Measurements from ENCODE around the gene KIAA2012.

The KIAA2012 gene

GRCh38 chr2:202072737-202073401, at the start of gene KIAA2012:
Gene KIAA2012, plus strand, starts transcription at chr2:202073255. Its CDS starts 373 bp downstream, at chr2:202073628.
- no peak for DNase-seq (ENCODE audit: low spot score)

DNA sequence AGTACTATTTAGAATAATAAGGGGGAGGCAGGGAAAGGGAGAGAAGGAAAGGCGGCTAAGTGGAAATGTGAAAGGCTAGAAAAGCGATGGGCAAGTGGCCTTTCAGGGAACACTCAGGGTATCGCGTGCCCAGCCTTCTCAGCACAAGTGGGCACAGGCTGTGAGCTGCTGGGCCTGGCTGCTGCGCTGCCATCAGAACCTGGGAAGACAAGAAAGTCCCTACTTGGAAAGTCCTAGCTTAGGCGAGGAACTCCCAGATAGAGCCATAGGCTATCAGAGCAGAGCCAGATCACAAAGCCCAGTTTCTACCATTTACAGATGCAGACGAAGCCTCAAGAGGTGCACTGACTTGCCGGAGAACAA, 49.2 kb upstream of the KIAA2012 start:
- no peak for DNase-seq (ENCODE audit: low spot score)

GRCh38 chr2:202024871-202025270, 48.2 kb upstream of the KIAA2012 start:
- no peak for DNase-seq (ENCODE audit: low spot score)

GRCh38 chr2:202025816-202026215, 47.2 kb upstream of the KIAA2012 start:
- DNase-seq (ENCODE audit: low spot score), result no peak

DNA sequence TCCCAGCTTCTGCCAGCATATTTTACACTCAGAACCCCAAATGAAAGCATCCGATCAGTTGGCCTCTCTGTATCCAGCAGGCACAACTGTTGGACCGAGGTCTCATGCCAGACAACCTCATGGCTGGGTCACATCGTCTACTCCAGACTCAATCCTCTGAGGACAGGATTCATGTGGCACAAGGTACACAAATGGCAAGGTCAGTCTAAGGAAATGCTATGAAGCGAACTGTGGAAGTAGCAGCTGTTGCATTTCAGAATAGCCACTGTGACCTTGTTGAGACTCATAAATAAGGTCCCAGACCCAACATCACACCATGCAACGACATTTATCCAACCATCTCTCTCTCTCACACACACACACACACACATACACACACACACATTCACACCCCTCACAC, 46.5 kb upstream of the KIAA2012 start:
- DNase-seq (ENCODE audit: low spot score), result no peak

DNA sequence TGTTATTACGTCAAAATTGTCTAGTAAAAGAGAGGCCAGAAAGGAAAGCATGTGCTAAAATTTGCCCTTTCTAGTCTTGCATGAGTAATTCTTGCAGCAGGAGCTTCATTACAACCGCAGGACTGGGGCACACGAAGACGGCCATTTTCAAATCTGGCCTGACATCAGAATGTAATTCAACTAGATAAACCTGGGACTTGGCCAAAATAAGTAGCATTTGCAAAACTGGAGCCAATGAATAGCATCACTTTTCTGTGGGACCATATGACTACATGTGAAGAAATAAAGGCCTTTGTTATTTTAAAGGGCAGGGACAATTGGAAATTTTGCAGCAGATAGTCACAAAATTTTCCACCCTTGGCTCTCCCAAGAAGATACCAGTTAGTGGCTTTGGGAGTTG, 42.4 kb upstream of the KIAA2012 start:
- DNase-seq (ENCODE audit: low spot score), result no peak

- DNase-seq (ENCODE audit: low spot score), result no peak
These were observed 41.7 kb upstream of the KIAA2012 start for GRCh38 chr2:202031246-202031951.

DNA sequence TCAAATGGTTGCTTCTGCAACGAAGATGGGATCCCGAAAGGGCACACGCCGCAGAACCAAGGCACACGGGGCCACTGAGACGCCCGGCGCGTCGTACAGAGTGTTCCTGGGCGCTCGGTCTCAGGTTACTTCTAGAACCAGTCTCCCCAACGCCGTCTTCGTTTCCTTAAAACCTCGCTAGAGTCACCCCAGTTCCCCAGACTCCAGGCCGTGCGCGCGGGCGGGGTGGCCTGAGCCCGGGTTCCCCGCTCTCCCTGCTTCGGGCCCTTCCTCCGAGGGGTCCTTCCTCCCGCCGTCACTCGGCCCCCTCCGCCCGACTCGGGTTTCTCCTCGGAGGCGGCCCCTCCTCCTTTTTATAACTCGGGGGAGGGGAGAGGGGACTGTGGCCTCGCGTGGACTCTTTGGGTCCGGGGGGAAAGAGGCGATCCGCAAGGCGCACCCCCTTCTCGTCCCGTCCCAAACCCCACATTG, 40.2 kb upstream of the KIAA2012 start:
- DNase-seq (ENCODE audit: low spot score), result no peak

- DNase-seq (ENCODE audit: low spot score), result peak; percentile 73
These were observed 39.5 kb upstream of the KIAA2012 start, which contains the start of gene FZD7 for GRCh38 chr2:202033317-202034248. Gene FZD7, plus strand, starts transcription at chr2:202033855. Its CDS starts 793 bp downstream, at chr2:202034648.

GRCh38 chr2:202034249-202035088, 38.6 kb upstream of the KIAA2012 start:
- DNase-seq (ENCODE audit: low spot score), result no peak

GRCh38 chr2:202035089-202035940, 37.7 kb upstream of the KIAA2012 start:
- DNase-seq (ENCODE audit: low spot score), result no peak

DNA sequence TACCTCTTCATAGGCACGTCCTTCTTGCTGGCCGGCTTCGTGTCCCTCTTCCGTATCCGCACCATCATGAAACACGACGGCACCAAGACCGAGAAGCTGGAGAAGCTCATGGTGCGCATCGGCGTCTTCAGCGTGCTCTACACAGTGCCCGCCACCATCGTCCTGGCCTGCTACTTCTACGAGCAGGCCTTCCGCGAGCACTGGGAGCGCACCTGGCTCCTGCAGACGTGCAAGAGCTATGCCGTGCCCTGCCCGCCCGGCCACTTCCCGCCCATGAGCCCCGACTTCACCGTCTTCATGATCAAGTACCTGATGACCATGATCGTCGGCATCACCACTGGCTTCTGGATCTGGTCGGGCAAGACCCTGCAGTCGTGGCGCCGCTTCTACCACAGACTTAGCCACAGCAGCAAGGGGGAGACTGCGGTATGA, 37.1 kb upstream of the KIAA2012 start:
- DNase-seq (ENCODE audit: low spot score), result no peak

DNA sequence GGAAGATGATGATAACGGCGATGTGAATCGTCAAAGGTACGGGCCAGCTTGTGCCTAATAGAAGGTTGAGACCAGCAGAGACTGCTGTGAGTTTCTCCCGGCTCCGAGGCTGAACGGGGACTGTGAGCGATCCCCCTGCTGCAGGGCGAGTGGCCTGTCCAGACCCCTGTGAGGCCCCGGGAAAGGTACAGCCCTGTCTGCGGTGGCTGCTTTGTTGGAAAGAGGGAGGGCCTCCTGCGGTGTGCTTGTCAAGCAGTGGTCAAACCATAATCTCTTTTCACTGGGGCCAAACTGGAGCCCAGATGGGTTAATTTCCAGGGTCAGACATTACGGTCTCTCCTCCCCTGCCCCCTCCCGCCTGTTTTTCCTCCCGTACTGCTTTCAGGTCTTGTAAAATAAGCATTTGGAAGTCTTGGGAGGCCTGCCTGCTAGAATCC, 36.4 kb upstream of the KIAA2012 start:
- no peak for DNase-seq (ENCODE audit: low spot score)

GRCh38 chr2:202037086-202037485, 36.0 kb upstream of the KIAA2012 start:
- no peak for DNase-seq (ENCODE audit: low spot score)

- DNase-seq (ENCODE audit: low spot score), result peak; percentile 65
These were observed 34.4 kb upstream of the KIAA2012 start for GRCh38 chr2:202038471-202039277.

DNA sequence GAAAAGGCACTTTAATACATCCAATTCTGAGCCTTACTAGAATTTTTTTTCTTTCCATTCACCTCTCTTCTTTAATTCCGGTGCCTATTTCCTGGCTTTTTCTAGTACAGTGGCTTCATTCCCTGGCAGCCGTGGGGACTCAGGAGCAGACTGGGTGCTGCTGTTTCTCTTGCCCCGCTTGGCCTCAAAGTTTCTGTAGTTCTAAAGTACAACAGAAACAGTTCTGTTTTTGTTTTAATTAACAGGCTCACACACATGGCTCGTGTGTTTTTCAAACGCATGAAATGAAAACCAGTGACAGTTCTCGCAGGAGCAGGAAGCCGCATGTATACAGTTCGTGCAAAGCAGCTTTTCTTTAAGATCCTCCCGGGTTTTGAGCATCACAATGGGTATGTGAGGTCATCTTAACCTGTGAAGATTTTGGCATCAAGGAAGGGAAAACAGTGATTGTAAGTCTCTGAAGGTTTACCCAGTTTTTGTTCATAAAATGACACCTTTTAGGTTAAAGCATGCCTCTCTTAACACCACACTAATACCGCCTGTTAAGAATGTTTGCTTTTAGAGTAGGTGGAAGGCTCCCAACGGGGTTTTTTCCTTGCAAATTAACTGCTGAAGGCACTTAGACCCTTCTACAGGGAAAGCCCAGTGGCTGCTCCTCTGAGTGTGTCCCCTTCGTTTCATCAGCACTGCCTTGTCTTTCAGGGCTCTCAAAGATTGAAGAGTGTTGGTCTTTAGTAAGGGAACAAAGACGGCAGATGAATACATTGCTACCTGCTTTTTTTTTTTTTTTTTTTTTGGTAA, 33.6 kb upstream of the KIAA2012 start:
- DNase-seq (ENCODE audit: low spot score), result no peak

DNA sequence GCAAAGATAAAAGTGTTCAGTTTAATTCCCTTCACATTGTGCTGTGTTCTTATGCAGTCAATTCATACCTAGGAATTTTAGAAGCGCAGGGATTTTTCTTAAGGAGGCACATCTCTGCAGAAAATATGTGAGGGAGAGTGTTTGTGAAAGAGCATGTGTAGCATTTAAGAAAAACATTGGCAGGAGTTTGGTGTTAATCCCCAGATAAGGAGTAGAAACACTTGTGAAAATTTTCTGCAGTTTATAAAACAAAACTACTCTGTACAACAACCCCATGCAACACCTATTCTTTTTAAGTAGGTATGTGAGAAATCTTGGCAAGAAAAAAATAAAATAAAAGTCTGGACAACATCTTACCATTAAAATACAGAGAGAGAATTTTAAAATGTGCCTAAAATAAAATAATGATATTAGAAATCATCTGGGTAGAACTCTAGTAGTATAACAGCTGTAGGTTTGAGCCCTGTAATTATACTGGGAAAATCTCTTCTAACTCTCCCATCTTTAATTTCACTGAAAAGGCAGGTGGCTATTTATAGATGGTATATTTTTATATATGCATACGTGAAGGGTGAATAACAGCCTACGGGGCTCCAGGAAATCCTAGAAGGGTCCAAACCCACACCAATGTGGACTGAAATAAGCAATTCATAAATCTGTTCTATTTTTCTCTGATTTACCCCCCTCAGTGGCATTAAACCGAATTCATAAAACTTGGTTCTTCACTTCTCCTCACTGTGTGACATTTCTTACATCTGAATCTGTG, 32.8 kb upstream of the KIAA2012 start:
- DNase-seq (ENCODE audit: low spot score), result no peak

GRCh38 chr2:202042444-202042843, 30.6 kb upstream of the KIAA2012 start:
- no peak for DNase-seq (ENCODE audit: low spot score)
